ENCODE results near the gene DBP. TPM values are rescaled to one million over a fixed set of nuclear protein-coding genes. Genes with fewer than 3 reads are reported as not detected.

The DBP gene
- total and polyA plus RNA-seq, 2 of the 13 experiments (the other 11 are each of a cell fraction or from before 2014, with no cell fraction given) = 1.7 to 5.8 TPM

GRCh38 chr19:48635263-48635965 lies 1.8 kb downstream of the DBP start (continued):
- TF ChIP-seq AFF4 (CRISPR knock-in tag; IDR thresholded peaks at IDR 0.05) = no peak
- TF ChIP-seq MAZ (IDR thresholded peaks at IDR 0.05; ENCODE audit: borderline replicate concordance, low read depth, low read length) = no peak
- TF ChIP-seq MAZ (CRISPR knock-in tag; IDR thresholded peaks at IDR 0.05; ENCODE audit: low read depth) = peak; percentile 47; the same call in 1 of the 2 replicates
- 0 out of 2 replicates have a peak, but pooled peaks have one; percentile 59 for TF ChIP-seq MTERF4 (CRISPR knock-in tag; IDR thresholded peaks at IDR 0.05)
- TF ChIP-seq ZNF574 (CRISPR knock-in tag; IDR thresholded peaks at IDR 0.05) = peak; percentile 25; the same call in 1 of the 2 replicates
- TF ChIP-seq NFRKB (IDR thresholded peaks at IDR 0.05) = no peak
- no peak for TF ChIP-seq PREB (CRISPR knock-in tag; IDR thresholded peaks at IDR 0.05)
- TF ChIP-seq DRAP1 (CRISPR knock-in tag; IDR thresholded peaks at IDR 0.05) = no peak
- no peak for TF ChIP-seq ZNF121 (CRISPR knock-in tag; IDR thresholded peaks at IDR 0.05)
- TF ChIP-seq KDM6A (CRISPR knock-in tag; IDR thresholded peaks at IDR 0.05; ENCODE audit: low read depth) = no peak
- peak; percentile 65 for TF ChIP-seq ZNF777 (CRISPR knock-in tag; IDR thresholded peaks at IDR 0.05)
- TF ChIP-seq HES4 (CRISPR knock-in tag; IDR thresholded peaks at IDR 0.05; ENCODE audit: borderline replicate concordance) = peak; percentile 75; the same call in 1 of the 2 replicates
- TF ChIP-seq ATF7-NPFF (CRISPR knock-in tag; IDR thresholded peaks at IDR 0.05; ENCODE audit: low read depth) = no peak; the same call in 1 of the 2 replicates
- TF ChIP-seq SATB2 (CRISPR knock-in tag; IDR thresholded peaks at IDR 0.05) = no peak
- TF ChIP-seq CCDC6 (CRISPR knock-in tag; IDR thresholded peaks at IDR 0.05) = no peak
- no peak for TF ChIP-seq KDM5A (IDR thresholded peaks at IDR 0.05; ENCODE audit: borderline replicate concordance, low read length)
- no peak for TF ChIP-seq SUZ12 (IDR thresholded peaks at IDR 0.05; ENCODE audit: low read depth, low read length)
- TF ChIP-seq RXRB (CRISPR knock-in tag; IDR thresholded peaks at IDR 0.05; ENCODE audit: borderline replicate concordance) = peak; percentile 32; the same call in 1 of the 2 replicates
- TF ChIP-seq ZNF709 (CRISPR knock-in tag; IDR thresholded peaks at IDR 0.05) = 0 out of 2 replicates have a peak, but pooled peaks have one; percentile 47
- no peak for TF ChIP-seq HOXA7 (CRISPR knock-in tag; IDR thresholded peaks at IDR 0.05)
- TF ChIP-seq SP5 (CRISPR knock-in tag; IDR thresholded peaks at IDR 0.05; ENCODE audit: borderline replicate concordance, low read depth) = 0 out of 2 replicates have a peak, but pooled peaks have one; percentile 11

Measured in HepG2 (cell line).